Measurements from ENCODE around the gene SIPA1L3.
"Not testable (repeated sequence)": the region's sequence is repeated elsewhere in the genome, so short reads cannot be mapped to it uniquely, and the experiment has no call there.

Gene SIPA1L3

DNA sequence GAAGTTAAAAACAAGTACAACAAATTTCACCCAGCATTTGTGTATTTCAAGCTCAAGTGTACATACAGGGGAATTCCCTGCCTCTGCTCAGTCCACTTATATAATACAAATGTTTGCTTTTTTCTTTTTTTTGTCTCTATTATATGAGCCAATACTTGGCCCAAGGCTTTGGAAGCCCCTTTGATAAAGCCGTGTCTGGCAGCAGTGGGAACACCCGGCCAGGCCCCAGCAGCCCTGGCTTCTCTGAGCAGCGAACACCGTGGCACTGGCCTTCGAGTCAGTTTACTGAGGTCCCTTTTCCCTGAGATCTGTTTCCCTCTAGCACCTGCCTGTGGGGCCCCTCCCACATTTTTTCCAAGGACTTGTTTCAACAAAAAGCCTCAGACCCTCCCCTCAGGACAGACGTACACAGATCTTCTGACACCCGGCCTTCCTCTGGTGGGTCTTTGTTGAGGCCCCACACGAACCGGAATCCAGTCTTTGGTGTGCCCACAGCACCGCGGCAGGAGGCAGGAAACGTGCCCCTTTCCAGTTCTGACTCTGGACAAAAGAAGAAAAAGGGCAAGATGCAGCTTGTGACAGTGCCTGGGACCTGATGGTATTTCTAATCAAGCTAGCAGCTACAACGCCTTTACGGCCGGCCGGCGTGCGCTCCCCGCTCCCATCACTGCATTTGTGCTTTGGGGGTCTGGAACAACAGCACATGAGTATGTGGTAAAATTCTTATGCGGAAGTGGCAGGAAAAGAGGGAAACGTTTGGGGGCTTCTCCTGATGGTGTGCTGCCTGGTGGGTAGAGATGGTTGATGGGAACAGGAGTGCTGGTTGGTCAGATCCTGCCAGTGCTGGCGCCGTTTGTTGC, 13.8 kb downstream of the SIPA1L3 start:
- Histone ChIP-seq H3K4me3 (ENCODE audit: insufficient read length, low read depth) (no peak overlapping the region), H3K36me3 (ENCODE audit: insufficient read depth, insufficient read length, low read length) (peaks cover 3% of the 10 kb centered on the region), H3K9ac (ENCODE audit: insufficient read length, low read depth) (no peak overlapping the region), H3K4me1 (ENCODE audit: insufficient read depth, insufficient read length) (no peaks in the 10 kb centered on the region), H3K9me3 (ENCODE audit: insufficient read depth, low read length) (no peaks in the 10 kb centered on the region), H3K27me3 (ENCODE audit: insufficient read depth, insufficient read length) (no peaks in the 10 kb centered on the region)
- DNase-seq (ENCODE audit: low read depth, low spot score) = no peak
- no peak for TF ChIP-seq SUZ12 (IDR thresholded peaks at IDR 0.05; ENCODE audit: extremely low read depth, insufficient read depth, insufficient read length)
- no peak for TF ChIP-seq YY1 (IDR thresholded peaks at IDR 0.05; ENCODE audit: insufficient read depth, insufficient read length)
- TF ChIP-seq ZNF274 (IDR thresholded peaks at IDR 0.05; ENCODE audit: low read depth, low read length) = no peak

DNA sequence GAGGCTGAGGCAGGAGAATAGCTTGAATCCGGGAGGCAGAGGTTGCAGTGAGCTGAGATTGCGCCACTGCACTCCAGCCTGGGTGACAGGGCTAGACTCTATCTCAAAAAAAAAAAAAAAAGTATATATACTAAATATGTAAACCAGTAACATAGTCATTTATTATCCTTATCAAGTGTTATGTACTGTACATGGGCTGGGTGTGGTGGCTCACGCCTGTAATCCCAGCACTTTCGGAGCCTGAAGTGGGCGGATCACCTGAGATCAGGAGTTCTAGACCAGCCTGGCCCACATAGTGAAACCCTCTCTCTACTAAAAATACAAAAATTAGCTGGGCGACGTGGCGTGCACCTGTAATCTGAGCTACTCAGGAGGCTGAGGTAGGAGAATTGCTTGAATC, 17.6 kb downstream of the SIPA1L3 start:
- not testable (repeated sequence) for H3K27me3 ChIP-seq (ENCODE audit: insufficient read depth, insufficient read length); DNase-seq (ENCODE audit: low read depth, low spot score); H3K9ac ChIP-seq (ENCODE audit: insufficient read length, low read depth); H3K4me1 ChIP-seq (ENCODE audit: insufficient read depth, insufficient read length); H3K36me3 ChIP-seq (ENCODE audit: insufficient read depth, insufficient read length, low read length); H3K4me3 ChIP-seq (ENCODE audit: insufficient read length, low read depth); H3K9me3 ChIP-seq (ENCODE audit: insufficient read depth, low read length)

GRCh38 chr19:37925212-37925611, 18.2 kb downstream of the SIPA1L3 start:
- no peak for TF ChIP-seq ZNF274 (IDR thresholded peaks at IDR 0.05; ENCODE audit: low read depth, low read length)
- TF ChIP-seq SUZ12 (IDR thresholded peaks at IDR 0.05; ENCODE audit: extremely low read depth, insufficient read depth, insufficient read length) = no peak
- no peak for TF ChIP-seq YY1 (IDR thresholded peaks at IDR 0.05; ENCODE audit: insufficient read depth, insufficient read length)
- Histone ChIP-seq H3K9me3 (ENCODE audit: insufficient read depth, low read length) (no peaks in the 10 kb centered on the region), H3K9ac (ENCODE audit: insufficient read length, low read depth) (no peak overlapping the region), H3K4me3 (ENCODE audit: insufficient read length, low read depth) (no peak overlapping the region), H3K36me3 (ENCODE audit: insufficient read depth, insufficient read length, low read length) (peaks cover 3% of the 10 kb centered on the region), H3K27me3 (ENCODE audit: insufficient read depth, insufficient read length) (no peaks in the 10 kb centered on the region), H3K4me1 (ENCODE audit: insufficient read depth, insufficient read length) (peaks cover 5% of the 10 kb centered on the region)
- DNase-seq (ENCODE audit: low read depth, low spot score) = no peak

- Histone ChIP-seq H3K4me1 (ENCODE audit: insufficient read depth, insufficient read length) (peaks cover 5% of the 10 kb centered on the region), H3K27me3 (ENCODE audit: insufficient read depth, insufficient read length) (no peaks in the 10 kb centered on the region), H3K9me3 (ENCODE audit: insufficient read depth, low read length) (no peaks in the 10 kb centered on the region), H3K9ac (ENCODE audit: insufficient read length, low read depth) (no peak overlapping the region), H3K36me3 (ENCODE audit: insufficient read depth, insufficient read length, low read length) (no peaks in the 10 kb centered on the region), H3K4me3 (ENCODE audit: insufficient read length, low read depth) (no peak overlapping the region)
- TF ChIP-seq YY1 (IDR thresholded peaks at IDR 0.05; ENCODE audit: insufficient read depth, insufficient read length) (no peak), SUZ12 (IDR thresholded peaks at IDR 0.05; ENCODE audit: extremely low read depth, insufficient read depth, insufficient read length) (no peak), ZNF274 (IDR thresholded peaks at IDR 0.05; ENCODE audit: low read depth, low read length) (no peak)
- DNase-seq (ENCODE audit: low read depth, low spot score) = no peak
Observed at GRCh38 chr19:37926255-37926654, 19.2 kb downstream of the SIPA1L3 start.

GRCh38 chr19:37926711-37927110, 19.7 kb downstream of the SIPA1L3 start:
- no peak for TF ChIP-seq ZNF274 (IDR thresholded peaks at IDR 0.05; ENCODE audit: low read depth, low read length)
- no peak for TF ChIP-seq YY1 (IDR thresholded peaks at IDR 0.05; ENCODE audit: insufficient read depth, insufficient read length)
- Histone ChIP-seq H3K36me3 (ENCODE audit: insufficient read depth, insufficient read length, low read length) (no peaks in the 10 kb centered on the region), H3K9ac (ENCODE audit: insufficient read length, low read depth) (no peak overlapping the region), H3K9me3 (ENCODE audit: insufficient read depth, low read length) (no peaks in the 10 kb centered on the region), H3K4me3 (ENCODE audit: insufficient read length, low read depth) (no peak overlapping the region), H3K27me3 (ENCODE audit: insufficient read depth, insufficient read length) (no peaks in the 10 kb centered on the region), H3K4me1 (ENCODE audit: insufficient read depth, insufficient read length) (peaks cover 6% of the 10 kb centered on the region)
- no peak for DNase-seq (ENCODE audit: low read depth, low spot score)

- H3K9ac ChIP-seq (ENCODE audit: insufficient read length, low read depth) = no peak overlapping the region
- peaks cover 12% of the 10 kb centered on the region for H3K4me1 ChIP-seq (ENCODE audit: insufficient read depth, insufficient read length)
- no peak overlapping the region for H3K4me3 ChIP-seq (ENCODE audit: insufficient read length, low read depth)
- no peaks in the 10 kb centered on the region for H3K27me3 ChIP-seq (ENCODE audit: insufficient read depth, insufficient read length)
- H3K36me3 ChIP-seq (ENCODE audit: insufficient read depth, insufficient read length, low read length) = no peaks in the 10 kb centered on the region
- no peak for DNase-seq (ENCODE audit: low read depth, low spot score)
- H3K9me3 ChIP-seq (ENCODE audit: insufficient read depth, low read length) = no peaks in the 10 kb centered on the region
- no peak for TF ChIP-seq ZNF274 (IDR thresholded peaks at IDR 0.05; ENCODE audit: low read depth, low read length)
- TF ChIP-seq YY1 (IDR thresholded peaks at IDR 0.05; ENCODE audit: insufficient read depth, insufficient read length) = no peak
- no peak for TF ChIP-seq SUZ12 (IDR thresholded peaks at IDR 0.05; ENCODE audit: extremely low read depth, insufficient read depth, insufficient read length)
Observed at GRCh38 chr19:37928527-37929286, 21.7 kb downstream of the SIPA1L3 start.

DNA sequence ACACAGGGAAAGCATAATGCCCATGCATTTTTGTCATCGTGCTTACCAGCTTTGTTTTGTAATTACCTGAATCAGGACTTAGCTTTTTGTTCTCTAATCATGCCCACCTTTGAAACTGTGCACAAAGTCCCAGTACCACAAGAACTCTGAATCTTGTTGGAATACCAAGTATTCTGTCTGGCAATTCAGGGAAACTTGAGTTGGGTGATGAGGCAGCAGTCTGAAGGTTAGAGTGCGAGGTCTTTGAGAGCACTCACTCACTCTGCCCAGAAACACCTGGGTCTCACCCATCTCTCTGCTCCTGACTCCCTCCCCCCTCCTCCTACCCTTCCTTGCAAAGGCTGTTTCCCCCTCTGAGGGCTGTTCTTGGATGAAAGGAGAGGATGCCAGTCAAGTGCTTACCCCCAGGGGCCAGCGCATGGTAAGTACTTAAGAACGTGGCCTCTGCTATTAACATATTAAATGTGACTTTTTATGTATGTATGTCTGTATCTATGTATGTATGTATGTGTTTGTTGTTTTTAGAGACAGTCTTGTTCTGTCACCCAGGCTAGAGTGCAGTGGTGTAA, 22.4 kb downstream of the SIPA1L3 start:
- no peaks in the 10 kb centered on the region for H3K36me3 ChIP-seq (ENCODE audit: insufficient read depth, insufficient read length, low read length)
- TF ChIP-seq YY1 (IDR thresholded peaks at IDR 0.05; ENCODE audit: insufficient read depth, insufficient read length) (no peak), ZNF274 (IDR thresholded peaks at IDR 0.05; ENCODE audit: low read depth, low read length) (no peak), SUZ12 (IDR thresholded peaks at IDR 0.05; ENCODE audit: extremely low read depth, insufficient read depth, insufficient read length) (no peak)
- no peak overlapping the region for H3K9ac ChIP-seq (ENCODE audit: insufficient read length, low read depth)
- no peaks in the 10 kb centered on the region for H3K27me3 ChIP-seq (ENCODE audit: insufficient read depth, insufficient read length)
- H3K4me1 ChIP-seq (ENCODE audit: insufficient read depth, insufficient read length) = peaks cover 12% of the 10 kb centered on the region
- no peak for DNase-seq (ENCODE audit: low read depth, low spot score)
- H3K4me3 ChIP-seq (ENCODE audit: insufficient read length, low read depth) = no peak overlapping the region
- 0 out of 2 replicates have a peak, but pooled peaks cover 1% of the 10 kb centered on the region for H3K9me3 ChIP-seq (ENCODE audit: insufficient read depth, low read length)
